ENCODE data around the gene KCNQ1OT1.
A peak's percentile ranks its signal among the peaks of the same experiment; 100 is the strongest.

Gene KCNQ1OT1

DNA sequence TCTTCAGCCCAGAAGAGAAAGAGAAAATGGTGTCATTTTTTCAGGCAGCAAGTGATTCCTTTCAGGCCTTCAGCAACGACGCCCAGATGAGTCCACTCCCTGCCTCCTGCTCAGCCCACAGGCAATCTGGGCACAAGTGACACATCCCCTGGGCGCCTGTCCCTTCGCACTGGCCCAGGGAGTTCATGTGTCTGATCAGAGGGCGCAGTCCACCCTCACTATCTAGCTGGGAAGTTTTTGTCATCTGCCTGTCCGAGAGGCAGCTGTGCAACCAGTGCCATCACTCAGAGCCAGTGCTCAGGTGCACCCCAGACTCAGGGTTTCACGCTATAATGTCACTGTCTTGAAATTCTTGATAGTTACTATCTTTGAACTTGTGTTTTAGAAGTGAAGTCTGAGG, 1.4 kb upstream of the KCNQ1OT1 start:
- DNase-seq = no peak

DNA sequence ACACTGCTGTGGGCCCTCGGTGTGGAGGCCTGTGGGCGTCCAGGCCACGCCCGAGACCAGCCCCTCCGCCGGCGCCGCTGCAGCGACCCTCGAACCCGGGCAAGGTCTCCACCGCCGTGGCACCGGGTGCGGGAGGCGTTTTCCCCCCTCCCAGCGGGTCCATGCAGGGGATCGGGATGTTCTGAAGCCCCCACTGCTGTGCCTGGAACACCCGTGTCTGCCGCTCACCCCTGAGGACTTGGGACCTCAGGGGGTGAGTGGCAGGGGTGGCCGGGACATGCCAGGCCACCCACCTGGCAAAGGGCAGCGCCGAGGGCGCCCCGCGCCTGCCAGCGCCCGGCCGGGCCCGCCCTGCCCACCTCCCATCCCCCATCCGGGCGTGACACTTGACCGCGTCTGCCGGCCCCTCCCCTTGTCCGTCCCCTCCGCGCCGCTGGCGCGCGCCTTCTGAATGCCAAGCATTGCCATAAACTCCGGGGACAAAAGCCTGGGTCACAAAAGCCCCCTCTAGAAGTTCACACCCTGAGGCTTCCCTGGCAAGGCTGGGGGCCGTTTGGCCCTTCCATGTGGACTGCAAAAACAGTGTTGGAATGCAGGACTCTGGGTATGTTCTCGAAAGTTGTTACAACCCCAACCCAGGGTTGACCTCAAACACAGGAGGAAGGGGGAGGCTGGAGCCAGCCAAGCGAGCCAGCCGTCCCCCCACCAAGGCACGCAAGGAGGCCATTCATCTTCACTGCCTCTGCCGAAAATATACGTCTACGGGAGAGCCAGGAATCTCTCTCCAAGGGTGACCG, 819 bp upstream of the KCNQ1OT1 start:
- no peak for DNase-seq

GRCh38 chr11:2699185-2699530, 636 bp downstream of the KCNQ1OT1 start:
- DNase-seq = no peak

GRCh38 chr11:2698386-2699184, 1.2 kb downstream of the KCNQ1OT1 start:
- DNase-seq = no peak

GRCh38 chr11:2697866-2698265, 1.9 kb downstream of the KCNQ1OT1 start:
- DNase-seq = no peak

DNA sequence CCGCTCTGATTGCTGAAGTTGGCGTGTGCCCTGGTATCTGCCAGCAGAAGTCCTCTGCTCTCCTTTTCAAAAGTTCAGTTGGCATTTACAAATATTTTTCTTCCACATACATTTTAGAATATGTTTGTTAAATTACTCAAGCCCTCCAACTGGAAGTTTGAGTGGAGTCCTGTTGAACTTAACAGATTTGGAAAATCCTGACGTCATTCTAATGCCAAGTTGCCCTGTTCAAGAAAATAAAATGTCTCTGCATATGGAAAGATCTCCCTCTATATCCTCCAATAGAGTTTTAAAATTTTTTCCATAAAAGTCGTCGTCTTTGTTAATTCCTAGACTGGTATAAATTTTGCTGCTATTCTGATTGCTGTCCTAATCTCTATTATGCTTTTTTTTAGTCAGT, 3.3 kb downstream of the KCNQ1OT1 start:
- DNase-seq = no peak

DNA sequence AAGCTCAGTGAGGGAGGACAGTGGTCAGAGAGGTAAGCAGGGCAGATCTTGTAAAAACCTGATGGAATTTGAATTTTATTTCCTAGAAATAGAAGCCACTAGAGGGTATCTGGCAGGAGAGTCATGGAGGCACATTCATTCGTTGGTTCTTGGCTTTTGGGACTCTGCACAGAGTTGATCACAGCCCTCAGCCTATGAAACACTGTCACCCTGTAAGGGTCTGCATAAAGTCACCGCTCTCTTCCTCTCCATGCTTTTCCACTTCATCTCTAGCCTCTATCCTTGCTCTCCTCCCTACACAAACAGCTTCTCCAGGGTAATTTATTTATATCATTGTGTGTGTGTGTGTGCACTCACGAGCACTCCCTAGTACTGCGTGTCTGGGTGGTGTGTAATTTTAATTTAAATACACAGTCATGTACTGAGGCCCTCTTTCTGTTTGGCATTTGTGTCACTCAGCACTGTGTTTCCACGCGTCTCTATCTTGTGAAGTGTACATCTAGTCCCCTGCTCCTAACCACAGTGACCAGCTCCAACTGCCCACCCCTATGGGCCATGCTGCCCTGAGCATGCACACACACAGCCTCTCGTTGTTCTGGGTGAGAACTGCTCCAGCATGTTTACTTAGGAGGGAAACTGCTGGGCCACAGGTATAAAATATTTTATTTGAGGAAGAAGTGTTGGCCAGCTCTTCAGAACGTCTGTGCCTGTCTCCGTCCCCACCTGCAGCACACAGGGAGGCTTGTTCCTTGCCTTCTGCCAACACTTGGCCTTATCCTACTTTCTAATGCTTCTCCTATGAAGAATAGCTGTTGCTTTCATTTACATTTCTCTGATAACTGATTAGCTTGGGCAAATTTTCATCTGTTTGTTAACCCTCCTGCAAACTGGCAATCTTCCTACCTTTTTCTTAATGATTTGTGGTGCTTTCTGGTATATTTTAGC, 4.5 kb downstream of the KCNQ1OT1 start:
- no peak for DNase-seq

- no peak for DNase-seq
Observed at GRCh38 chr11:2694495-2694894, 5.3 kb downstream of the KCNQ1OT1 start.

GRCh38 chr11:2693271-2694261, 6.2 kb downstream of the KCNQ1OT1 start:
- no peak for DNase-seq

DNA sequence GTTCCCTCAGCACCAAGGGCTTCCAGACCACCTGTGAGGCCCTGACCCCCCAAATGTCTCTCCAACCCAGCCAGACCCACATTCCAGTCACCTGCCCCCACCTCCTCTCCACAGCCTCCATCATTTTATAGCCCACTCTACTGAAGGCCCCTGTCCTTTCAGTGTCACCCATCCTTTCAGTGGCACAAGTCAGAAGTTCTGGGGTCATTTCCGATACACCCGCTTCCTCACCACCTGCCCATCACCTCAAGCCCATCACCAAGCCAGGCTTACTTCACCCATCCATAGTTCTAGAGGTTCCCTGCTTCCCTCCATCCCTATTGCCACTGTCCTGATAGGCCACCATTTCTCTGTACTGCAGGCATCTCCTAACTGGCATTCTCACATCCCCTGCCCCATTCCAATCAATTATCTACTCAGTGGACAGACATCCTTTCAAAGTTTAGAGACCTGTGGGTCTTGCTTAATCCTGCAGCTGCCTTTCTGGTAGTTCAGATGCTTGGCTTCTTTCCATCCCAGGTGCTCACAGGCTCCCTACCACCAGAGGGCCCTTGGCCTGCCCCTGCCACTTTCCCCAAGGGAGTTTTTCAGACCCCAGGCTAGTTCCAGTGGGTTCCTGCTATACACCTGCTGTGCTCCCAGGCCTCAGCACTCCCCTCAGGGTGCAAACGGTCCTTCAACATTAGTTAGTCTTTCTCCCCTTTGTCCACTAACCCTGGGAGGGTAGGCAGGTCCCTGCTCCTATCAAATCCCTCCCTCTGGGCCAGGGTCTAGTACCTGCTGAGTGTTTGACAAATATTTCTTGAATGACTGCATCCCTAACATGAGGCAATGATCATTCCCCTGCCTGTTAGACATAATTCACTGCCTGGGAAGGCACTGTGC, 7.6 kb downstream of the KCNQ1OT1 start:
- peak; percentile 72 for DNase-seq

- DNase-seq = no peak
Observed at GRCh38 chr11:2691355-2691761, 8.4 kb downstream of the KCNQ1OT1 start.

DNA sequence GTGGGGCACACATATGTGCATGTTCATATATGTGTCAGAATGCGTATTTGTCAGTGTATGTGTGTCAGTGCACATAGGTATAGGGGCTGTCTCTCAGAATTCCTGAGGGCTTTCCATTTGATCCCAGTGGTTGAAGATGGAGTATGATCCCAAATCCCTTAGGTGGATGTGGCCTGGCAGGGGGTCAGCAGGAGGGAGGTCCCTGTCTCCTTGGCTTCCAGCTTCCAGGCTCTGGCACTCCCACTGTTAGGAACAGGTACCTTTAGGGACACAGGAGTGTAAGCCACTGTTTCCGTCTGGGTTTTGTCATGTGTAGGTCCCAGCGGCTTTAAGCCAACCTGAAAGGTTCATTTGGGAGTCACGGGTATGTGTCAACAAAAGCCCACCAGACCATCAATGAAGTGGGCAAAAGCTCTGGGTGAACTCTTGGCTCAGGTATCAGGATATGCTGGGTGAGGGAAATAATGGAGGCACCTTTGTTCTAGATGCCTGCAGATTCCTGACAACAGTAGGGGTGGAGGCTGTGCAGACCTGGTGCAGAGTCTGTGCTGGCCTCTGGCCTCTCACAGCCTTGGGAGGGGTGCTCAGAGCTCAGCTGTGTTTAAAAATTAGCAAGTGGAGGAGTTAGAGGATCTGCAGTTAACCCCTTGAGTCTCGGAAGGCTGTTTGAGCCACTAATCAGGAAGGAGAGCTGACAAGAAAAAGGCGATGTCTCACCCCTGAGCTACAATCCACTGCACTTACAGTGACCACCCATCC, 9.0 kb downstream of the KCNQ1OT1 start:
- DNase-seq = no peak

DNA sequence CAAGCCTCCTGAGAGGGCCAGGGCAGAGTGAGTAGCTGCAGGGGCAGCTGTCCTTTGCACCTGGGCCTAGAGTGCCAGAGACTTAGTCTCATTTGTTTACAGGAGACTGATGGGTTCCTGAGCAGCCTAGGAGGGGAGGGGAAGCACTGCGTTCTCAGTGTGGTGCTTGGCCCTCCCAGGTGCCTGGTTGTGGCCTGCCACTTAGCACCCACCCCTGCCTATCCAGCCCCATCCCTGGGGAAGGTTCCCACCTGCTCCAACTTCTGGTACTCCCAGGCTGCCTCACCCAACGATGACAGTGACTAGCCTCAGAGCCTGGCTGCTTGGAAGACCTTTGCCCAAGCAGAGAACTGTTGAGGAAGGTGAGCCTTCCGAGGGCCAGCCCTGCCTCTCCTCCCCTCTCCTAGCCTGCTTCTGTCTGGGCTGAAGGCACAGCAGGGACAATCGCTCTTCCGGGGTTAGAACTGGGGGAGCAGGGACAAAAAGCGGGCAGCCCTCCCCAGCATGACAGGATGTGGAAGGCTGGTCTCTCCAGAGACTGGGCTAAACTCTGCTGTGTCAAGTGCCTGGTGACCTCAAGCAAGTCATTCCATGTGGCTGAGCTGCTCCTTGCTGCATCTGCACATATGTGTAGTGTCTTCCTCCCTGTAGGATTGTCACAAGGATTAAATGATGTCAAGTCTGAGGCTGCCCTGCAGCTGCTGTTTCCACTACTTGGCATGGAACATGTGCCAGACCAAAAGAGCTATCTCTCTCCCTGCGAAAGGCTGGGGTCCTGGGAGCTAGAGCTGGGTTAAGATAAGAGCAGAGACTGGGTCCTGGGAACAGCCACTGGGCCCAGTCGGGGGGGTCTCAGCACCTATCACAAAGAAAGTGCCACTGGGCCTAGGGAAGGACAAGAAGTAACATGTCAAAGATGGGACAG, 9.9 kb downstream of the KCNQ1OT1 start:
- DNase-seq = no peak

DNA sequence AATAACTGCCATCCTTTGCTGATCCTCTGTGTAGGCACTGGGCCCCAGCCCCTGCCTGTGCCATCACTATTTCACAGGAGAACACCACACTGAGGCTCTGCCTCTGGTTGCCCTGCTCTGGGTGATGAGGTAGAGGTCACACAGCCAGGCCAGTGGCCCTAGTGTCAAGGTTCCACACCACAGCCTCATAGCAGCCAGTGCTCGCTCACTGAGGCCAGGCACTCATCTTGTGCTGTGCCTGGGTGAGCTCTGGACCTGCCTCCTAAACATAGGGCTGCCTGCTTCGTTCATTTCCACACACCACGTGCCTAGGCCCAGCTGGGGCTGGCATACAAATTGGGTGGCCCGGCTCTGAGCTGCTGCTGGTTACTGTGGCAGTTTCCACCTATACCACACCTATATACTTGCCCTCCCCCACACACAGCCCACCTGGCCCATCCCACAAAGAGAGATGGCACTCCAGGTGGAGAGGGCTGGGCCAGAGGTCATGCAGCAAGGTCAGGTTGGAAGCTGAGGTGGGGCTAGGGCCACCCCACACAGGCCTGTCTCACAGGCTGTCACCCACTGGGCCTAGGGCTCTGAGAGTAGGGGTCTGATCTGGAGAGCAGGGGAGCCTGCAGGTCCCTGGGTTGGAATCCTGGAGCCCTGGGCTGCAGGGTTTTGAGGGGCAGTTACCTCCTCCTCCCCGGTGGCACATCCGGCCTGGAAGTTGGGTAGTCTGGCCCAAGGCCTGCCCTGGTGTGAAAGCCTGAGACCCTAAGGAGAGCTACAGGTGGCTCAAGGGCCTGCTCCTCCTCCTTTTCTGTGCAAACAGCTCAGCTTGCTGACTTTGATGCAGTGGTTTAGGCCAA, 11.2 kb downstream of the KCNQ1OT1 start:
- no peak for DNase-seq

- no peak for DNase-seq
Observed at GRCh38 chr11:2687782-2688191, 12.0 kb downstream of the KCNQ1OT1 start.

DNA sequence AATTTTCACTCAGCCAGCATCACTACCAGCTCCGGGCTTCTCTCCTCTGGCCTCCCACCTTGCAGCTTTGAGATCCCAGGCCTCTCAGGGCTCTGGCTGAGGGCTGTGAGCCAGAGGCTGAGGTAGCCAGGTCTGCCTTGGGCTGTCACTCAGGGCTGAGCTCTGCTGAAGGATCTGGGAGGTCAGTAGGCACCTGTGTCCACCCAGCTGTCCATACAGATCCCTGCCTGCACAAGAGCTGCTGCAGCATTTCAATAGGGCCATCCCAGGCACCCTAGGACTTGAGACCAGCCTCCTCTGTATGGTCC, 12.6 kb downstream of the KCNQ1OT1 start:
- DNase-seq = no peak

GRCh38 chr11:2686360-2687222, 13.2 kb downstream of the KCNQ1OT1 start:
- DNase-seq = no peak

All from NCI-H1105 (cell line).